DOHH2 (cell line): ENCODE measurements around the gene TMEM229A.

Experiments
- CTCF ChIP-seq: fragments of 200-600 bp; sonication (generic); IDR thresholded peaks from one replicate; pipeline ENCODE4 v1.5.1; 2014; ENCODE audit warnings: antibody characterized with exemption, mild to moderate bottlenecking, low read depth, low read length; ENCODE audit not compliant: poor library complexity, severe bottlenecking
- EZH2phosphoT487 ChIP-seq: fragments of 200-600 bp; sonication (generic); IDR thresholded peaks from 2 replicates; pipeline ENCODE4 v1.6.1; 2017; ENCODE audit warnings: borderline replicate concordance, mild to moderate bottlenecking, antibody characterized with exemption, low read length, moderate library complexity, mixed read lengths

GRCh38 chr7:123995617-123996326 lies 37.1 kb downstream of the TMEM229A start:
- no peak for TF ChIP-seq CTCF
- TF ChIP-seq EZH2phosphoT487: no peak
